Effector memory CD8-positive, alpha-beta T cell (primary cell): ENCODE data around the gene CWC15.
A peak's percentile ranks its signal among the peaks of the same experiment; 100 is the strongest.

Source experiments
- ATAC-seq: fragments of 150-1000 bp; cut with Tn5 transposase; replicated peaks from 2 replicates; pipeline ENCODE4 v1.10.0; 2021; ENCODE audit warnings: mild to moderate bottlenecking, moderate library complexity
- DNase-seq, 3 experiments: peaks; one replicate each; pipeline ENCODE4 v3.0.0; 2021
- H3K27ac Mint-ChIP-seq, 2 donors: one replicate each; pipeline ENCODE4 v1.8.0; 2022; ENCODE audit warnings: mild to moderate bottlenecking in 2 of 2, mixed read lengths in 2 of 2, moderate library complexity in 2 of 2
- H3K27me3 Mint-ChIP-seq, 2 donors: one replicate each; pipeline ENCODE4 v1.8.0; 2022; ENCODE audit warnings: mixed read lengths in 2 of 2
- H3K36me3 Mint-ChIP-seq: one replicate; pipeline ENCODE4 v1.8.0; 2022; ENCODE audit warnings: mild to moderate bottlenecking, moderate library complexity, mixed read lengths; ENCODE audit not compliant: insufficient read depth
- H3K4me1 Mint-ChIP-seq, 2 donors: one replicate each; pipeline ENCODE4 v1.8.0; 2022; ENCODE audit warnings: low read depth in 2 of 2, mixed read lengths in 2 of 2
- H3K4me3 Mint-ChIP-seq, 2 donors: one replicate each; pipeline ENCODE4 v1.8.0; 2022; ENCODE audit warnings: mild to moderate bottlenecking in 2 of 2, mixed read lengths in 2 of 2, moderate library complexity in 2 of 2
- H3K9me3 Mint-ChIP-seq, 2 donors: one replicate each; pipeline ENCODE4 v1.8.0; 2022; ENCODE audit warnings: mixed read lengths in 2 of 2

CWC15 gene

GRCh38 chr11:94974178-94974577, 822 bp upstream of the CWC15 start:
- H3K9me3 Mint-ChIP-seq = peaks cover 0 to 8% of the 10 kb centered on the region in 2 donors
- peaks cover 40% of the 10 kb centered on the region for H3K36me3 Mint-ChIP-seq
- peak overlapping the region; percentile 92 to 93 for H3K4me3 Mint-ChIP-seq
- peak overlapping the region; percentile 97 to 98 for H3K27ac Mint-ChIP-seq
- H3K27me3 Mint-ChIP-seq = no peaks in the 10 kb centered on the region
- peaks cover 12 to 25% of the 10 kb centered on the region in 2 donors for H3K4me1 Mint-ChIP-seq
- ATAC-seq (no peak), DNase-seq (no peak)

- peak overlapping the region; percentile 92 to 93 for H3K4me3 Mint-ChIP-seq
- peaks cover 0 to 8% of the 10 kb centered on the region in 2 donors for H3K9me3 Mint-ChIP-seq
- peaks cover 55% of the 10 kb centered on the region for H3K36me3 Mint-ChIP-seq
- DNase-seq = no peak
- ATAC-seq = no peak
- H3K4me1 Mint-ChIP-seq = peaks cover 15 to 30% of the 10 kb centered on the region in 2 donors
- H3K27me3 Mint-ChIP-seq = no peaks in the 10 kb centered on the region
- H3K27ac Mint-ChIP-seq = peak overlapping the region; percentile 97 to 98
Observed at GRCh38 chr11:94972700-94973098, 657 bp downstream of the CWC15 start.

GRCh38 chr11:94968334-94968958, 4.9 kb downstream of the CWC15 start:
- H3K27ac Mint-ChIP-seq = peak overlapping the region in 1 of 2 donors; percentile 14
- no peak for DNase-seq

GRCh38 chr11:94964934-94965333, 8.4 kb downstream of the CWC15 start:
- Mint-ChIP-seq H3K36me3 (peaks cover 93% of the 10 kb centered on the region), H3K9me3 (no peaks in the 10 kb centered on the region), H3K27me3 (no peaks in the 10 kb centered on the region), H3K27ac (peak overlapping the region in 1 of 2 donors; percentile 53), H3K4me1 (peaks cover 14 to 18% of the 10 kb centered on the region in 2 donors), H3K4me3 (no peak overlapping the region)
- no peak for ATAC-seq
- no peak for DNase-seq

More at GRCh38 chr11:94968334-94968958, 4.9 kb downstream of the CWC15 start:
- no peak overlapping the region for H3K4me3 Mint-ChIP-seq
- no peak for ATAC-seq
- H3K27me3 Mint-ChIP-seq = no peaks in the 10 kb centered on the region
- peaks cover 18 to 34% of the 10 kb centered on the region in 2 donors for H3K4me1 Mint-ChIP-seq
- peaks cover 92% of the 10 kb centered on the region for H3K36me3 Mint-ChIP-seq
- H3K9me3 Mint-ChIP-seq = no peaks in the 10 kb centered on the region

GRCh38 chr11:94961255-94961654, 12.1 kb downstream of the CWC15 start:
- peaks cover 9% of the 10 kb centered on the region in 2 donors for H3K4me1 Mint-ChIP-seq
- no peak overlapping the region for H3K27ac Mint-ChIP-seq
- no peaks in the 10 kb centered on the region for H3K9me3 Mint-ChIP-seq
- ATAC-seq (no peak), DNase-seq (no peak)
- H3K27me3 Mint-ChIP-seq = no peaks in the 10 kb centered on the region
- peaks cover 59% of the 10 kb centered on the region for H3K36me3 Mint-ChIP-seq
- no peak overlapping the region for H3K4me3 Mint-ChIP-seq

- no peaks in the 10 kb centered on the region for H3K9me3 Mint-ChIP-seq
- no peak for ATAC-seq
- DNase-seq = no peak
- peaks cover 5 to 7% of the 10 kb centered on the region in 2 donors for H3K4me1 Mint-ChIP-seq
- H3K27ac Mint-ChIP-seq = no peak overlapping the region
- no peak overlapping the region for H3K4me3 Mint-ChIP-seq
- no peaks in the 10 kb centered on the region for H3K27me3 Mint-ChIP-seq
- peaks cover 52% of the 10 kb centered on the region for H3K36me3 Mint-ChIP-seq
Observed at GRCh38 chr11:94960488-94960887, 12.9 kb downstream of the CWC15 start.

- Mint-ChIP-seq H3K4me1 (no peaks in the 10 kb centered on the region), H3K9me3 (no peaks in the 10 kb centered on the region), H3K4me3 (no peak overlapping the region), H3K27me3 (no peaks in the 10 kb centered on the region), H3K27ac (peak overlapping the region in 1 of 2 donors; percentile 26), H3K36me3 (peaks cover 39% of the 10 kb centered on the region)
- DNase-seq (no peak), ATAC-seq (no peak)
Observed at GRCh38 chr11:94959179-94959578, 14.2 kb downstream of the CWC15 start.

- ATAC-seq = no peak
- peaks cover 30% of the 10 kb centered on the region for H3K36me3 Mint-ChIP-seq
- H3K4me1 Mint-ChIP-seq = no peaks in the 10 kb centered on the region
- no peaks in the 10 kb centered on the region for H3K9me3 Mint-ChIP-seq
- no peaks in the 10 kb centered on the region for H3K27me3 Mint-ChIP-seq
- DNase-seq = no peak
- H3K27ac Mint-ChIP-seq = peak overlapping the region; percentile 26 to 39
- H3K4me3 Mint-ChIP-seq = no peak overlapping the region
Observed at GRCh38 chr11:94958121-94958696, 15.1 kb downstream of the CWC15 start.

- Mint-ChIP-seq H3K4me3 (no peak overlapping the region), H3K27ac (no peak overlapping the region), H3K27me3 (no peaks in the 10 kb centered on the region), H3K36me3 (peaks cover 18% of the 10 kb centered on the region), H3K9me3 (no peaks in the 10 kb centered on the region), H3K4me1 (no peaks in the 10 kb centered on the region)
- DNase-seq = no peak
- no peak for ATAC-seq
Observed at GRCh38 chr11:94956963-94957362, 16.4 kb downstream of the CWC15 start.

GRCh38 chr11:94954753-94955152, 18.6 kb downstream of the CWC15 start:
- DNase-seq (no peak), ATAC-seq (no peak)
- Mint-ChIP-seq H3K27me3 (peaks cover 5% of the 10 kb centered on the region in 2 donors), H3K4me1 (no peaks in the 10 kb centered on the region), H3K36me3 (peaks cover 3% of the 10 kb centered on the region), H3K27ac (no peak overlapping the region), H3K9me3 (no peaks in the 10 kb centered on the region), H3K4me3 (no peak overlapping the region)

GRCh38 chr11:94948070-94948617, 25.2 kb downstream of the CWC15 start:
- no peaks in the 10 kb centered on the region for H3K9me3 Mint-ChIP-seq
- H3K4me1 Mint-ChIP-seq = no peaks in the 10 kb centered on the region
- DNase-seq (no peak), ATAC-seq (no peak)
- H3K27me3 Mint-ChIP-seq = peaks cover 26 to 43% of the 10 kb centered on the region in 2 donors
- H3K36me3 Mint-ChIP-seq = no peaks in the 10 kb centered on the region
- H3K4me3 Mint-ChIP-seq = no peak overlapping the region
- no peak overlapping the region for H3K27ac Mint-ChIP-seq

- Mint-ChIP-seq H3K4me1 (no peaks in the 10 kb centered on the region), H3K36me3 (no peaks in the 10 kb centered on the region), H3K4me3 (no peak overlapping the region), H3K9me3 (no peaks in the 10 kb centered on the region), H3K27ac (no peak overlapping the region), H3K27me3 (peaks cover 27 to 48% of the 10 kb centered on the region in 2 donors)
- ATAC-seq (no peak), DNase-seq (no peak)
Observed at GRCh38 chr11:94946812-94947211, 26.5 kb downstream of the CWC15 start.

GRCh38 chr11:94941131-94941530, 32.2 kb downstream of the CWC15 start:
- DNase-seq (no peak), ATAC-seq (no peak)
- peaks cover 16 to 48% of the 10 kb centered on the region in 2 donors for H3K27me3 Mint-ChIP-seq
- H3K9me3 Mint-ChIP-seq = no peaks in the 10 kb centered on the region
- no peak overlapping the region for H3K27ac Mint-ChIP-seq
- H3K4me1 Mint-ChIP-seq = no peaks in the 10 kb centered on the region
- no peaks in the 10 kb centered on the region for H3K36me3 Mint-ChIP-seq
- no peak overlapping the region for H3K4me3 Mint-ChIP-seq

- no peak for ATAC-seq
- Mint-ChIP-seq H3K4me1 (peaks cover 0 to 2% of the 10 kb centered on the region in 2 donors), H3K36me3 (no peaks in the 10 kb centered on the region), H3K4me3 (no peak overlapping the region), H3K27ac (no peak overlapping the region), H3K9me3 (no peaks in the 10 kb centered on the region), H3K27me3 (peaks cover 16 to 44% of the 10 kb centered on the region in 2 donors)
- DNase-seq = no peak
Observed at GRCh38 chr11:94939346-94939745, 34.0 kb downstream of the CWC15 start.
